ENCODE data around the gene NPC1L1. TPM values are rescaled to one million over a fixed set of nuclear protein-coding genes. Genes with fewer than 3 reads are reported as not detected.

NPC1L1 gene
- total RNA-seq, 4 donors from 2014 or later: 0.04 to 0.07 TPM; not detected in 2

- no peak for DNase-seq
- no peaks in the 10 kb centered on the region for H3K27me3 ChIP-seq
- ATAC-seq: no peak
- in situ Hi-C loops (cut with MboI; ENCODE audit: low sequenced_read_pairs in 4 of 4) (no loop called here), intact Hi-C loops (cut with DNase I; ENCODE audit: low total_unique reads) (no loop called here)
- H3K27ac ChIP-seq: no peak overlapping the region
- TF ChIP-seq CTCF (IDR thresholded peaks at IDR 0.05 in 4 of 5, conservative IDR thresholded peaks at IDR 0.05 in 1 of 5): no peak
- TF ChIP-seq POLR2A (IDR thresholded peaks at IDR 0.05): no peak
- H3K36me3 ChIP-seq: no peaks in the 10 kb centered on the region
- no peaks in the 10 kb centered on the region for H3K9me3 ChIP-seq
- H3K4me3 ChIP-seq: no peak overlapping the region
- no peaks in the 10 kb centered on the region for H3K4me1 ChIP-seq
These were observed 2.1 kb downstream of the NPC1L1 start for GRCh38 chr7:44538798-44539668.

- DNase-seq (no peak), ATAC-seq (no peak)
- intact Hi-C loops (cut with DNase I; ENCODE audit: low total_unique reads): no loop called here
- H3K4me1 ChIP-seq: no peaks in the 10 kb centered on the region
- H3K27me3 ChIP-seq: no peaks in the 10 kb centered on the region
- in situ Hi-C loops (cut with MboI; ENCODE audit: low sequenced_read_pairs in 4 of 4): no loop called here
- H3K27ac ChIP-seq: no peak overlapping the region
- TF ChIP-seq CTCF (IDR thresholded peaks at IDR 0.05 in 4 of 5, conservative IDR thresholded peaks at IDR 0.05 in 1 of 5) (no peak), POLR2A (IDR thresholded peaks at IDR 0.05) (no peak)
- H3K4me3 ChIP-seq: no peak overlapping the region
- H3K36me3 ChIP-seq: no peaks in the 10 kb centered on the region
- H3K9me3 ChIP-seq: no peaks in the 10 kb centered on the region
These were observed 2.9 kb downstream of the NPC1L1 start for GRCh38 chr7:44538093-44538797.

GRCh38 chr7:44537442-44537841 lies 3.7 kb downstream of the NPC1L1 start:
- Histone ChIP-seq H3K4me1 (no peaks in the 10 kb centered on the region), H3K27me3 (no peaks in the 10 kb centered on the region), H3K27ac (no peak overlapping the region), H3K9me3 (no peaks in the 10 kb centered on the region), H3K36me3 (no peaks in the 10 kb centered on the region), H3K4me3 (no peak overlapping the region)
- intact Hi-C loops (cut with DNase I; ENCODE audit: low total_unique reads): no loop called here
- no peak for TF ChIP-seq CTCF (IDR thresholded peaks at IDR 0.05 in 4 of 5, conservative IDR thresholded peaks at IDR 0.05 in 1 of 5)
- no peak for TF ChIP-seq POLR2A (IDR thresholded peaks at IDR 0.05)
- DNase-seq: no peak
- ATAC-seq: no peak
- in situ Hi-C loops (cut with MboI; ENCODE audit: low sequenced_read_pairs in 4 of 4): no loop called here

GRCh38 chr7:44536090-44536489 lies 5.0 kb downstream of the NPC1L1 start:
- DNase-seq (no peak), ATAC-seq (no peak)
- H3K4me1 ChIP-seq: no peaks in the 10 kb centered on the region
- in situ Hi-C loops (cut with MboI; ENCODE audit: low sequenced_read_pairs in 4 of 4): no loop called here
- H3K27me3 ChIP-seq: no peaks in the 10 kb centered on the region
- intact Hi-C loops (cut with DNase I; ENCODE audit: low total_unique reads): no loop called here
- TF ChIP-seq POLR2A (IDR thresholded peaks at IDR 0.05) (no peak), CTCF (IDR thresholded peaks at IDR 0.05 in 4 of 5, conservative IDR thresholded peaks at IDR 0.05 in 1 of 5) (no peak)
- H3K9me3 ChIP-seq: no peaks in the 10 kb centered on the region
- H3K36me3 ChIP-seq: no peaks in the 10 kb centered on the region
- no peak overlapping the region for H3K27ac ChIP-seq
- no peak overlapping the region for H3K4me3 ChIP-seq
